Measurements from ENCODE around the gene S1PR5. TPM values are rescaled to one million over a fixed set of nuclear protein-coding genes. Genes with fewer than 3 reads are reported as not detected.

The S1PR5 gene
- total and polyA plus RNA-seq, 12 donors = 0.12 to 1.1 (median 0.23) TPM; not detected in 3

DNA sequence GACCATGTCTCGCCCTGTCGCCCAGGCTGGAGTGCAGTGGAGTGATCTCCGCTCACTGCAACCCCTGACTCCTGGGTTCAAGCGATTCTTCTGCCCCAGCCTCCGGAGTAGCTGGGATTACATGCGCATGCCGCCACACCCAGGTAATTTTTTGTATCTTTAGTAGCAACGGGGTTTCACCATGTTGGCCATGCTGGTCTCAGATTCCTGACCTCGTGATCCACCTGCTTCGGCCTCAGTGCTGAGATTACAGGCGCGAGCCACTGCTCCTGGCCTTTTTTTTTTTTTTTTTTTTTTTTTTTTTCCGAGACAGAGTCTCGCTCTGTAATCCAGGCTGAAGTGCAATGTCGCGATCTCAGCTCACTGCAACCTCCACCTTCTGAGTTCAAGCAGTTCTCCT is 9.2 kb downstream of the S1PR5 start:
- Histone ChIP-seq H3K4me3 (no peak overlapping the region), H3K4me1 (peaks cover 0 to 20% (median 4%) of the 10 kb centered on the region in 9 donors), H3K9me3 (no peaks in the 10 kb centered on the region), H3K36me3 (no peaks in the 10 kb centered on the region), H3K27me3 (peaks cover 0 to 38% (median 34%) of the 10 kb centered on the region in 7 donors), H3K27ac (no peak overlapping the region)
- TF ChIP-seq, protein P1, sequence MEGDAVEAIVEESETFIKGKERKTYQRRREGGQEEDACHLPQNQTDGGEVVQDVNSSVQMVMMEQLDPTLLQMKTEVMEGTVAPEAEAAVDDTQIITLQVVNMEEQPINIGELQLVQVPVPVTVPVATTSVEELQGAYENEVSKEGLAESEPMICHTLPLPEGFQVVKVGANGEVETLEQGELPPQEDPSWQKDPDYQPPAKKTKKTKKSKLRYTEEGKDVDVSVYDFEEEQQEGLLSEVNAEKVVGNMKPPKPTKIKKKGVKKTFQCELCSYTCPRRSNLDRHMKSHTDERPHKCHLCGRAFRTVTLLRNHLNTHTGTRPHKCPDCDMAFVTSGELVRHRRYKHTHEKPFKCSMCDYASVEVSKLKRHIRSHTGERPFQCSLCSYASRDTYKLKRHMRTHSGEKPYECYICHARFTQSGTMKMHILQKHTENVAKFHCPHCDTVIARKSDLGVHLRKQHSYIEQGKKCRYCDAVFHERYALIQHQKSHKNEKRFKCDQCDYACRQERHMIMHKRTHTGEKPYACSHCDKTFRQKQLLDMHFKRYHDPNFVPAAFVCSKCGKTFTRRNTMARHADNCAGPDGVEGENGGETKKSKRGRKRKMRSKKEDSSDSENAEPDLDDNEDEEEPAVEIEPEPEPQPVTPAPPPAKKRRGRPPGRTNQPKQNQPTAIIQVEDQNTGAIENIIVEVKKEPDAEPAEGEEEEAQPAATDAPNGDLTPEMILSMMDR (IDR thresholded peaks at IDR 0.05) = no peak
- intact Hi-C loops (cut with DNase I) = loop anchor here in 4 of 10 donors (5.0 to 10.0 kb wide), 2 partner anchors 34 to 57 kb away; partner anchors contain the start of genes CDKN2D (in 4 of the 4), KRI1 (in 4 of the 4) and ATG4D (in 1 of the 4)
- ATAC-seq (no peak), DNase-seq (no peak)
- 83 to 90% methylated on average over 15 to 16 of the region's 16 CpGs for WGBS, 2 donors

- Histone ChIP-seq H3K9me3 (no peaks in the 10 kb centered on the region), H3K4me1 (peaks cover 5 to 33% (median 19%) of the 10 kb centered on the region in 9 donors), H3K4me3 (no peak overlapping the region), H3K27ac (no peak overlapping the region), H3K36me3 (no peaks in the 10 kb centered on the region), H3K27me3 (peaks cover 0 to 19% (median 14%) of the 10 kb centered on the region in 7 donors)
- WGBS, 2 donors = 30 to 31% methylated on average over 17 of the region's 17 CpGs
- ATAC-seq = no peak
- DNase-seq = peak; percentile 72 to 75
- TF ChIP-seq, protein P1 (IDR thresholded peaks at IDR 0.05) = peak; percentile 51 to 88 (median 81)
- intact Hi-C loops (cut with DNase I) = loop anchor here in 5 of 10 donors (2.0 to 10.0 kb wide), 3 partner anchors 37 to 67 kb away; partner anchors contain the start of genes CDKN2D (in 4 of the 5), KRI1 (in 4 of the 5) and ATG4D (in 1 of the 5)
These were observed 11.5 kb downstream of the S1PR5 start for GRCh38 chr19:10505583-10506229.

DNA sequence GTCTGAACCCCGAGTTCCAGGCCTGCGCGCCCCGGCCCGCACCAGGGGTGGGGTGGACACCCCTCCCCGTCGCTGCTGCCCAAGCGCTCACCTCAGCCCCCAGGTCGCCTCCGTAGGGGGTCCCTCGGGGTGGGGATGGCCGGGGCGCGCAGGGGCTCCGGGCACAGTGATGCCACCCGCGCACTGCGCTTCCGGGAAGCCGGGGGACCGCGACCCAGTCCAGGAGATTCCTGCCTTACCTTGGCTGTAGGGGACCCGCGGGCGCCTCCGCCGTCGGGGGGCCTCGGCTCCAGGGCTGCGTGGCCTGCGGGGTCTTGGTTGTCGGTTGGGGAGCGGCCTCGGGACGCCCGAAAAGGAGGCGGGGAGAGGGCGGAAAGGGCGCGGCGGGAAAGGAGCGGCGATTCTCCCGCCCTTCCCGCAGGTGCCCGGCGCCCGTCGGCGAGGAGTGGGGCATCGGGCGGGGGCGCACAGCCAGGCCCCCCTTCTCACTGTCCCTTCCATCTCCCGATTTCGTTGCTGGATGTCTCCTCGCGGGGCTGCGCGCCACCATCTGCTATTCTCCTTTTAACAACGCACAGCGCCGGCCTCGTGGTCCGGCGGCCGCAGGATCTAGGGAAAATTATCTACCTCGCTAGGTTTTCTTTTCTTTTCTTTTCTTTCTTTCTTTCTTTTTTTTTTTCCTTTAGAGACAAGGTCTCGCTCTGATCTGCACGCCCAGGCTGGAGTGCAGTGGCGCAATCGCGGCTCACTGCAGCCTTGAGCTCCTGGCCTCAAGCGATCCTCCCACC is 14.1 kb downstream of the S1PR5 start, which contains the start of gene KEAP1:
TSS of gene KEAP1 (minus strand) at position 355 of the 788 bp plus-strand sequence. CDS start 3,323 bp downstream, outside the sequence.
- intact Hi-C loops (cut with DNase I) = loop anchor here in 6 of 10 donors (5.0 to 10.0 kb wide), 3 partner anchors 39 to 64 kb away; partner anchors contain the start of genes CDKN2D (in 5 of the 6), KRI1 (in 5 of the 6) and ATG4D (in 1 of the 6)
- H3K36me3 ChIP-seq = peaks cover 0 to 23% (median 8%) of the 10 kb centered on the region in 9 donors
- DNase-seq (peak; percentile 33 to 45), ATAC-seq (peak in 6 of 8 donors; percentile 2 to 35 (median 12))
- WGBS, 2 donors = 5 to 6% methylated on average over 70 to 73 of the region's 73 CpGs
- no peaks in the 10 kb centered on the region for H3K9me3 ChIP-seq
- TF ChIP-seq, protein P1 (IDR thresholded peaks at IDR 0.05) = no peak
- peak within 1 kb of the TSS; percentile 57 to 99 (median 95) for H3K4me3 ChIP-seq
- peaks cover 5 to 51% (median 33%) of the 10 kb centered on the region in 9 donors for H3K4me1 ChIP-seq
- no peaks in the 10 kb centered on the region for H3K27me3 ChIP-seq
- peak within 1 kb of the TSS; percentile 92 to 100 (median 99) for H3K27ac ChIP-seq

Measured in heart right ventricle (tissue), 16 donors.